Aorta (tissue), 5 donors: Measurements from ENCODE around the gene RBMX. TPM values are rescaled to one million over a fixed set of nuclear protein-coding genes. Genes with fewer than 3 reads are reported as not detected.

Experiments
- ATAC-seq: fragments of 200-7000 bp; cut with Tn5 transposase; one replicate; pipeline ENCODE4 v1.9.1; 2022; ENCODE audit warnings: moderate library complexity; ENCODE audit not compliant: low FRiP score
- DNase-seq, 2 donors: peaks; one replicate each; pipeline ENCODE4 v3.0.0-alpha.2; 2020
- H3K27ac ChIP-seq, 2 donors: one replicate each; pipeline ENCODE4 v1.5.1; 2013; ENCODE audit warnings: low read length in 2 of 2, mild to moderate bottlenecking in 2 of 2, moderate library complexity in 2 of 2, control low read depth in 1 of 2, inconsistent platforms in 1 of 2, low read depth in 1 of 2
- H3K27me3 ChIP-seq, 2 donors: one replicate each; pipeline ENCODE4 v1.6.1; 2013; ENCODE audit warnings: control low read depth in 1 of 2, low read length in 1 of 2, mild to moderate bottlenecking in 1 of 2, moderate library complexity in 1 of 2; ENCODE audit not compliant: insufficient read depth in 2 of 2, control insufficient read depth in 1 of 2
- H3K36me3 ChIP-seq, 2 donors: one replicate each; pipeline ENCODE4 v1.6.1; 2013; ENCODE audit warnings: control low read depth in 1 of 2, low read length in 1 of 2, mild to moderate bottlenecking in 1 of 2; ENCODE audit not compliant: insufficient read depth in 2 of 2, control insufficient read depth in 1 of 2
- H3K4me1 ChIP-seq, 2 donors: one replicate each; pipeline ENCODE4 v1.6.1; 2013; ENCODE audit warnings: low read length in 2 of 2, control low read depth in 1 of 2, mild to moderate bottlenecking in 1 of 2, moderate library complexity in 1 of 2; ENCODE audit not compliant: insufficient read depth in 2 of 2, control insufficient read depth in 1 of 2
- H3K4me3 ChIP-seq, 2 donors: one replicate each; pipeline ENCODE4 v1.5.1; 2013; ENCODE audit warnings: low read length in 2 of 2, control low read depth in 1 of 2, mild to moderate bottlenecking in 1 of 2
- H3K9me3 ChIP-seq: one replicate; pipeline ENCODE4 v1.6.1; 2013; ENCODE audit warnings: mild to moderate bottlenecking, low read length; ENCODE audit not compliant: control insufficient read depth
- WGBS, 2 donors: extraction: QIAGEN DNeasy Blood & Tissue Kit; methylation state at CpG; one replicate each; pipeline ENCODE4 v1.1.7; 2013; 5-methylcytosine and 5-hydroxymethylcytosine counted together
- intact Hi-C, 2 donors: fragments of 100-400 bp; cut with DNase I; formaldehyde crosslinking; loops; one replicate each; pipeline versions ENCODE4 v1.14.2 to v1.15.0; 2022
- polyA plus RNA-seq, 2 donors: library from polyadenylated mRNA; stranded (reverse); fragments of 200-250 nt; gene quantifications; one replicate each; pipeline ENCODE4 v1.2.3, GENCODE V29; 2013
- total RNA-seq, 2 donors: library from RNA; stranded (reverse); fragmentation: NEBNext Ultra II Directional; extraction: Animal tissue kit (Norgen Biotek cat#: 25700); gene quantifications; one replicate each; pipeline ENCODE4 v1.2.1, GENCODE V29; 2021
- donor health status: healthy with polysubstance abuse.
- donor health status: Bipolar disorder and iron deficiency.
- donor health status: DM: no; HTN: no; CAD: no.
- donor health status: DM: no; HTN: no; CAD: no.
- donor health status: DM: yes; HTN: yes; CAD: no.

Gene RBMX
- total and polyA plus RNA-seq, 4 donors, result 88.0 to 131 (median 129) TPM

- 58 to 73% methylated on average over 1 of the region's 1 CpG for WGBS, 2 donors
- intact Hi-C loops, result loop anchor here in 1 of 2 donors (10.0 kb wide), 1 partner anchor 97 kb away; no protein-coding TSS in a partner anchor
- Histone ChIP-seq H3K9me3 (no peaks in the 10 kb centered on the region), H3K36me3 (no peaks in the 10 kb centered on the region), H3K27me3 (no peaks in the 10 kb centered on the region), H3K4me3 (no peak overlapping the region), H3K27ac (no peak overlapping the region), H3K4me1 (no peaks in the 10 kb centered on the region)
- DNase-seq, result no peak
- ATAC-seq, result no peak
Measured at GRCh38 chrX:136861877-136862276, 18.6 kb downstream of the RBMX start.

- no peaks in the 10 kb centered on the region for H3K27me3 ChIP-seq
- no peaks in the 10 kb centered on the region for H3K4me1 ChIP-seq
- ATAC-seq, result no peak
- H3K36me3 ChIP-seq, result no peaks in the 10 kb centered on the region
- no peaks in the 10 kb centered on the region for H3K9me3 ChIP-seq
- DNase-seq, result no peak
- H3K27ac ChIP-seq, result no peak overlapping the region
- WGBS, 2 donors, result 87 to 96% methylated on average over 4 of the region's 4 CpGs
- H3K4me3 ChIP-seq, result no peak overlapping the region
- intact Hi-C loops, result no loop called here
Measured at GRCh38 chrX:136858007-136858756, 22.3 kb downstream of the RBMX start.

GRCh38 chrX:136856551-136856950 lies 24.0 kb downstream of the RBMX start:
- H3K4me1 ChIP-seq, result no peaks in the 10 kb centered on the region
- no peaks in the 10 kb centered on the region for H3K36me3 ChIP-seq
- H3K4me3 ChIP-seq, result no peak overlapping the region
- intact Hi-C loops, result no loop called here
- WGBS, 2 donors, result 90 to 95% methylated on average over 6 of the region's 6 CpGs
- ATAC-seq (no peak), DNase-seq (no peak)
- no peaks in the 10 kb centered on the region for H3K9me3 ChIP-seq
- H3K27me3 ChIP-seq, result no peaks in the 10 kb centered on the region
- H3K27ac ChIP-seq, result no peak overlapping the region

- ATAC-seq (no peak), DNase-seq (no peak)
- no peak overlapping the region for H3K4me3 ChIP-seq
- WGBS, 2 donors, result 92% methylated on average over 8 of the region's 8 CpGs
- H3K27ac ChIP-seq, result no peak overlapping the region
- no peaks in the 10 kb centered on the region for H3K27me3 ChIP-seq
- no peaks in the 10 kb centered on the region for H3K9me3 ChIP-seq
- no peaks in the 10 kb centered on the region for H3K4me1 ChIP-seq
- no peaks in the 10 kb centered on the region for H3K36me3 ChIP-seq
- intact Hi-C loops, result no loop called here
Measured at GRCh38 chrX:136856050-136856449, 24.5 kb downstream of the RBMX start.

GRCh38 chrX:136851526-136851925 lies 29.0 kb downstream of the RBMX start:
- ATAC-seq (no peak), DNase-seq (no peak)
- H3K36me3 ChIP-seq, result peaks cover 0 to 2% of the 10 kb centered on the region in 2 donors
- intact Hi-C loops, result no loop called here
- no peak overlapping the region for H3K4me3 ChIP-seq
- no peak overlapping the region for H3K27ac ChIP-seq
- 95% methylated on average over 3 of the region's 3 CpGs for WGBS, 2 donors
- no peaks in the 10 kb centered on the region for H3K9me3 ChIP-seq
- no peaks in the 10 kb centered on the region for H3K27me3 ChIP-seq
- no peaks in the 10 kb centered on the region for H3K4me1 ChIP-seq

GRCh38 chrX:136850441-136851175 lies 29.9 kb downstream of the RBMX start:
- Histone ChIP-seq H3K4me1 (no peaks in the 10 kb centered on the region), H3K27ac (no peak overlapping the region), H3K36me3 (peaks cover 0 to 2% of the 10 kb centered on the region in 2 donors), H3K9me3 (no peaks in the 10 kb centered on the region), H3K27me3 (no peaks in the 10 kb centered on the region), H3K4me3 (no peak overlapping the region)
- no peak for DNase-seq
- 74 to 85% methylated on average over 9 of the region's 9 CpGs for WGBS, 2 donors
- no peak for ATAC-seq
- intact Hi-C loops, result no loop called here

GRCh38 chrX:136849395-136849794 lies 31.1 kb downstream of the RBMX start:
- H3K4me1 ChIP-seq, result no peaks in the 10 kb centered on the region
- peaks cover 0 to 2% of the 10 kb centered on the region in 2 donors for H3K36me3 ChIP-seq
- H3K9me3 ChIP-seq, result no peaks in the 10 kb centered on the region
- no peak overlapping the region for H3K27ac ChIP-seq
- intact Hi-C loops, result no loop called here
- 72 to 93% methylated on average over 3 of the region's 3 CpGs for WGBS, 2 donors
- no peak overlapping the region for H3K4me3 ChIP-seq
- no peaks in the 10 kb centered on the region for H3K27me3 ChIP-seq
- no peak for DNase-seq
- ATAC-seq, result no peak

- intact Hi-C loops, result no loop called here
- ATAC-seq (no peak), DNase-seq (no peak)
- Histone ChIP-seq H3K36me3 (peaks cover 0 to 2% of the 10 kb centered on the region in 2 donors), H3K27me3 (no peaks in the 10 kb centered on the region), H3K4me3 (no peak overlapping the region), H3K27ac (no peak overlapping the region), H3K9me3 (no peaks in the 10 kb centered on the region), H3K4me1 (no peaks in the 10 kb centered on the region)
- WGBS, 2 donors, result 83 to 85% methylated on average over 2 of the region's 2 CpGs
Measured at GRCh38 chrX:136847874-136848273, 32.7 kb downstream of the RBMX start.

- no peaks in the 10 kb centered on the region for H3K9me3 ChIP-seq
- no peaks in the 10 kb centered on the region for H3K36me3 ChIP-seq
- H3K4me1 ChIP-seq, result no peaks in the 10 kb centered on the region
- no peak overlapping the region for H3K4me3 ChIP-seq
- no peak for ATAC-seq
- no peak overlapping the region for H3K27ac ChIP-seq
- no peak for DNase-seq
- H3K27me3 ChIP-seq, result no peaks in the 10 kb centered on the region
- WGBS, 2 donors, result 11 to 12% methylated on average over 1 of the region's 1 CpG
- intact Hi-C loops, result no loop called here
Measured at GRCh38 chrX:136839196-136839595, 41.3 kb downstream of the RBMX start.
